T-helper 2 cell treated with Interferon-gamma antibody and Interleukin-4, amounts not matched to agents 5 μg/mL and 100 μg/mL, for 36 hours (primary cell): ENCODE measurements around the gene PHACTR3.
"Not testable (repeated sequence)": the region's sequence is repeated elsewhere in the genome, so short reads cannot be mapped to it uniquely, and the experiment has no call there.

Source experiments
- DNase-seq: peaks from one replicate; pipeline ENCODE4 v3.0.0; 2021; ENCODE audit warnings: low spot score
- H3K27ac Mint-ChIP-seq: one replicate; pipeline ENCODE4 v1.8.0; 2021; ENCODE audit warnings: mild to moderate bottlenecking, mixed read lengths
- H3K27me3 Mint-ChIP-seq: one replicate; pipeline ENCODE4 v1.8.0; 2021; ENCODE audit warnings: low read depth, mixed read lengths
- H3K36me3 Mint-ChIP-seq: one replicate; pipeline ENCODE4 v1.8.0; 2021; ENCODE audit warnings: low read depth, mixed read lengths
- H3K4me1 Mint-ChIP-seq: one replicate; pipeline ENCODE4 v1.8.0; 2021; ENCODE audit warnings: low read depth, mixed read lengths
- H3K4me3 Mint-ChIP-seq: one replicate; pipeline ENCODE4 v1.8.0; 2022; ENCODE audit warnings: mild to moderate bottlenecking, moderate library complexity, mixed read lengths
- H3K9me3 Mint-ChIP-seq: one replicate; pipeline ENCODE4 v1.8.0; 2021; ENCODE audit warnings: mixed read lengths

Gene PHACTR3

DNA sequence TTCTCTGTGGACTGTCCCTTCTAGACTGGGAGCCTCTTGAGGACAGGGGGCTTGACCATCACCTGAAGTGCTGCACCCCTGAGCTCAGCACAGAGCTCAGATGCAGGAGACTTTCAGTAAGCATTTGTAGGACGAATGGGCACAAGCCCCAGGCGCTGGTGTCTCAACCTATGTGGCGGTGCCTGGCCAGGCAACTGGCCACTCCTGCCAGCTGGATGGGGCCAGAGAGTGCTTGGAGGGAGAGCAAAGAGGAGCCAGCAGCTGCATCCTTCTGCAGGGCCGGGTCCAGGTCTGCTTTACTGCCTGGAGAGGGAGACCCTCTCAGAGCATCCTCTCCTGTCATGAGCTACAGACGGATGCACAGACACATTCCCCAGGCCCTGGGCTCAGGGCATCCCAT, 4.5 kb downstream of the PHACTR3 start:
- Mint-ChIP-seq H3K4me3 (no peak overlapping the region), H3K27ac (no peak overlapping the region), H3K9me3 (no peaks in the 10 kb centered on the region), H3K36me3 (no peaks in the 10 kb centered on the region), H3K4me1 (no peaks in the 10 kb centered on the region), H3K27me3 (peaks cover 27% of the 10 kb centered on the region)
- no peak for DNase-seq

DNA sequence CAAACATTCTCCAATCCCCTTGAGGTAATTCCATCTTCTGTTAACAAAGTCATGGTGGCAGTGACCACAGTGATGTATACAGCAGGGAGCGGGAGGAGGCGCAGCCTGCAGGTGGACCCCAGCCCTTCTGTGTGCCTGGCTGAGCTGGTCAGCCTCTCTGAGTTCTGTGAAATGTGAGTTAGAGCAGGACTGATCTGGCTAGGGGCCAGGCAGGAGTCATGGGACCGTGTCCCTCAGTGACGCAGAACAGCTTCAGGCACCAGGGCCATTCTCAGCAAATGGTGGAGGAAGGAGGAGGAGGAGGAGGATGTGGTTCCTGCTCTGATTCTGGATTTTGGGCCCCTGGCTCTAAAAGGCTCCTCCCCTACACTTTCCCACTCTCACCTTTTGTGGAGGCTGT, 6.9 kb downstream of the PHACTR3 start:
- Mint-ChIP-seq H3K27ac (no peak overlapping the region), H3K27me3 (peaks cover 19% of the 10 kb centered on the region)

DNA sequence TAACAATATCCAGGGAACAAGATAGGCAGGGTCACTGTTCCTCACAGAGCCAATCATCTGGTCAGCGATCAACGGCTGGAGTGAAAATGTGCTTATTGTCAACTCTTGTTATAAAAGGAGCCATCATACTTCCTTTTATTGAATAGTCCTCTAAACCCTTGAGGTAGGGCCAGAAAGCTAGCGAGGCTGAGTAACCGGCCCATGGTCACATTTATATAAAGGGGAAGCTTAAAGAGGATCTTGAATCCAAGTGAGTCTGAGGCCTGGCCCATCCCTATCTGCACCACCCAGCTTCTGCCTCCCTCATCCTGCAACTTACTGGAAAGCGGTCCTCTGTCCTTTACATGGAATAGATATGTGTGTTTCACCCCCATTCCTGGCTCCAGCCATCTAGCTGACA, 9.5 kb downstream of the PHACTR3 start:
- DNase-seq: no peak
- H3K36me3 Mint-ChIP-seq: no peaks in the 10 kb centered on the region
- no peaks in the 10 kb centered on the region for H3K9me3 Mint-ChIP-seq
- H3K27me3 Mint-ChIP-seq: peaks cover 2% of the 10 kb centered on the region
- no peak overlapping the region for H3K27ac Mint-ChIP-seq
- H3K4me1 Mint-ChIP-seq: no peaks in the 10 kb centered on the region
- no peak overlapping the region for H3K4me3 Mint-ChIP-seq

More for the DNA sequence above, 6.9 kb downstream of the PHACTR3 start:
- no peaks in the 10 kb centered on the region for H3K9me3 Mint-ChIP-seq
- no peaks in the 10 kb centered on the region for H3K36me3 Mint-ChIP-seq
- no peaks in the 10 kb centered on the region for H3K4me1 Mint-ChIP-seq
- DNase-seq: no peak
- no peak overlapping the region for H3K4me3 Mint-ChIP-seq

DNA sequence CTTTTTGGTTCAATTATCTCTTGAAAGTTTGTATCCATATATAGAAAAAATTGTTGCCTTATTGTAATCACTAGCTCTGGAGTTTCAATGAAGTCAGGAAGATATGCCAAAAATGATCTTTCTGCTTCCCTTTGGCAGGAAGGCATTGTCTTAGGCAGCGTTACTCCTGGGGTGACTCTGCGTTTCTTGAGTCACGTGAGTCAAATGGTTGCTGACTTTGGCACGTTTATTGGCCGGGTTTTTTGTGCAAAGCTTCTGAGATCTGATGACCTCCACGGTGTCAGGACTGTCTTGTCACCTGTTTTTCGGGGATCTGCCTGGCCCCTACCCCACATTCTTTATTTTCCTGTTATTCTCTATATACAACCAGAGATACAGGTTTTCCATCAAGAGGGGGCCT, 10.4 kb downstream of the PHACTR3 start:
- Mint-ChIP-seq H3K36me3 (no peaks in the 10 kb centered on the region), H3K9me3 (no peaks in the 10 kb centered on the region), H3K4me1 (no peaks in the 10 kb centered on the region), H3K4me3 (no peak overlapping the region), H3K27ac (no peak overlapping the region), H3K27me3 (no peaks in the 10 kb centered on the region)
- no peak for DNase-seq

DNA sequence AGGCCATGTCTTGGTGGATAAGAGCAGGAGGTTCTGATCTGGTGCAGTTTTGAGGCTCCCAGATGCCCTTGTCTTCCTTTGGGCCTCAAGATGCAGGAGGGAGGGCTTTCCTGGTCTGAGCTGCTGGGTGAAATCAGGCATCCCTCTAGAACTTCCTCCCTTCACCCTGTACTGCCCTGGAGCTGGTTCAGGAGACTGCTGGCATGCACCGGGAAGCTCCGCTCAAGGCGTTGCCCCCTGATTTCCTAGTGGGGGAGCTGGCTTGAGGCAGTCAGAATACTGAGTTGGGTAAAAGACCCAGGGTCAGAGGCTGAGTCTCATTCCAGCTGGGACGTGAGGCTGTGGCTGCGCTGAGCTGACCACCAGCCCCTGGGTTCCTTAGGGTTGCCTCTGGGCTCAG, 12.0 kb downstream of the PHACTR3 start:
- H3K36me3 Mint-ChIP-seq: no peaks in the 10 kb centered on the region
- no peak overlapping the region for H3K27ac Mint-ChIP-seq
- H3K9me3 Mint-ChIP-seq: no peaks in the 10 kb centered on the region
- no peak for DNase-seq
- no peaks in the 10 kb centered on the region for H3K4me1 Mint-ChIP-seq
- H3K27me3 Mint-ChIP-seq: no peaks in the 10 kb centered on the region
- no peak overlapping the region for H3K4me3 Mint-ChIP-seq

DNA sequence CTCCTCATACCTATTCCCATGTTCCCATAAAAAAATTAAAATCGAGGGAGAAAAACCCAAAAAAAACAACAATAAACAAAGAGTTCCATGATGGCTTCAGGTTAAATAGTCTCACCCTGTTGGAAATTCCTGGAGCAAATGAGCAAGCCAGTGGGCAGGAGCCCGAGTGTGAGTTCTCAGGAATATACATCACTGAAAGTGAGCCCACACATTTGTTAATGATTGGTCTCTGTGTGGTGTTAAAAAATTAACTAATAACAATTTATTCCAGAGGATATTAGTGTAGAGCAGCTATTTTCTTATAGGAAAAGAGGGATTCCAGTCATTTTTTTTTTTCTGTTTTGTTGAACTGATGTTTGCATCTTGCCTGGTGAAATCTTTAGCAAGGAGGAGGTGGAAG, 12.9 kb downstream of the PHACTR3 start:
- Mint-ChIP-seq H3K36me3 (no peaks in the 10 kb centered on the region), H3K27me3 (no peaks in the 10 kb centered on the region), H3K27ac (no peak overlapping the region), H3K9me3 (no peaks in the 10 kb centered on the region), H3K4me3 (no peak overlapping the region), H3K4me1 (no peaks in the 10 kb centered on the region)
- DNase-seq: no peak

DNA sequence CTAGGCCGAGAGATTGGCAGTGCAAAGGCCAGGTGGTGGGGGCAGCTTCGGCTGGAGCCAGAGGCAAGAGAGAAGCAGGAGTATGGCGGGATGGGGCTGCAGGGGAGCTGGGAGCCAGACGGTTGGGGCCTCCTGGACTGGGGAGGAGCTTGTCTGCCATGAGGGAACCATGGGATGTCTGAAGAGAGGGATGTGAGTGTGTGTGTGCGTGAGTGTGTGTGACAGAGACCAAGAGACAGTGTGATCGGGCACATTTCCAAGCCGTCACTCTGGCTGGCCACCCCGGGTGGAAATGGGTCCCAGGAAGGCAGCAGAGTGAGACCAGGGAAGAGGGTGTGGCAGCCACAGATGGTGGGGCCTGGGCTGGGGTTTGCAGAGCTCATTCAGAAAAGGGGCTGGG, 13.8 kb downstream of the PHACTR3 start:
- Mint-ChIP-seq H3K4me3 (no peak overlapping the region), H3K4me1 (no peaks in the 10 kb centered on the region), H3K27ac (no peak overlapping the region), H3K9me3 (no peaks in the 10 kb centered on the region), H3K36me3 (no peaks in the 10 kb centered on the region), H3K27me3 (no peaks in the 10 kb centered on the region)
- no peak for DNase-seq

DNA sequence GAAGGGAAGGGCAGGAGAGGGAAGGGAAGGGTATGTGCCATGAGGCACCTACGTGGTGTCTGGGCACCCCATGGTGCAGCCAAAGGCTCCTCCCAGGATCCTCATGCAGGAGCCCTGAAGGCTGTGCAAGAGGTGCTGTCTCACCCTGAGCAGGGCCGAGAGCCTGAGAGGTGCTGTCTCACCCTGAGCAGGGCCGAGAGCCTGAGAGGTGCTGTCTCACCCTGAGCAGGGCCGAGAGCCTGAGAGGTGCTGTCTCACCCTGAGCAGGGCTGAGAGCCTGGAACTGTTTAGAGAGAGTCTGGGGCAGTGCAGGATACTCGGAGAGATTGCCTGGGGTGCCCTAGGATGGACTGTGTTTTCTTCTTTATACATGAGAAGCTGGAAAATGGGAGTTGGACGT, 14.2 kb downstream of the PHACTR3 start:
- DNase-seq, H3K27ac Mint-ChIP-seq, H3K4me3 Mint-ChIP-seq, H3K27me3 Mint-ChIP-seq, H3K4me1 Mint-ChIP-seq, H3K9me3 Mint-ChIP-seq, H3K36me3 Mint-ChIP-seq: not testable (repeated sequence)

DNA sequence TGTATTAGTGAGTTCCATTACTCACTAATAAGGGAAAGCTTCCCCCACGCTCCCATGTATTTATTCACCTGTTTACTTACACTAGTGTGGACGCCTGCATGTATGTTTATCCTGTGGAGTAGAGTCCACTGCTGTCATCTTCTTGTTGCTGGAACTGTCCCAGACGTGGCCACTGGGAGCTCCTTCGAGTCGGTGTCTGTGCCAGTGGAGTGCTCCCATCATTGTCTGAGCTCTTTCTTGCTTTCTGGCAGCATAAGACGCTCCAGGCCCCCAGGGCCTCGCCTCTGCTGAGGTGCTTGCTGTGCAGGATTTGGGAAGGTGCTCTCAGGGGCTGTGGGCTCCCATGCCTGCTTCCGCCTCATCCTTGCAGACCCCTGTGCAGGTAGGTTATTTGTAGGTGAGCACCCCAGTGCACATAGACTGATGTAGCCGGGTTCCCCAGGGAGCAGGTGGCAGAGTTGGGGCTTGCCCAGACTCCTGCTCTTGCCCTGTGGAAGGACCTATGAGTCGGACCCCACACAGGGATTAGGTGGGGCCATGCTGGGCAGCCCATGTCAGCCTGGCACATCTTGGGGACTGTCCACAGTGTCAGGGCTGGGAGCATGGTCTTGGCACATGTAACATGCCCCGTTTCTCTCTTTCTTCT, 16.6 kb downstream of the PHACTR3 start:
- H3K9me3 Mint-ChIP-seq: no peaks in the 10 kb centered on the region
- no peak overlapping the region for H3K4me3 Mint-ChIP-seq
- no peaks in the 10 kb centered on the region for H3K27me3 Mint-ChIP-seq
- no peaks in the 10 kb centered on the region for H3K4me1 Mint-ChIP-seq
- H3K36me3 Mint-ChIP-seq: no peaks in the 10 kb centered on the region
- H3K27ac Mint-ChIP-seq: no peak overlapping the region
- DNase-seq: no peak

DNA sequence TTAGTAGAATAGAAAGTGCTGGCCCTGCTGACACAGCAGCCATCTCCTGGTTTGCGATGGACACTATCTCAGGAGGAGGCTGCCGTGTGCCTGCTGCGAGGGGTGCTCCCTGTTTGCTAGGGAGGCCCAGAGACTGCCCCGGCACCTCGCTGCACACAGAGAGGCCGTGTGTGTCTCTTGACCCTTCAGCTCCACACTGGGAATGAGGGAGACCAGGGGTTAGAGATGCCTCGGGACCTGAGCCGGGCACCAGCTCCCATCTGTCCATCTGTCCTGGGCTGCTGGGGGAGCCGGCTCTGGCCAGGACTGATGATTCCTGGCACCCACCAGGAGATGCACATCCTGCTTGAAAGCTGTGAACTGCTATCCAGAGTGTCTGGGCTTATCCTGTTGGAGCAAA, 18.2 kb downstream of the PHACTR3 start:
- Mint-ChIP-seq H3K27ac (no peak overlapping the region), H3K9me3 (no peaks in the 10 kb centered on the region), H3K4me3 (no peak overlapping the region), H3K27me3 (no peaks in the 10 kb centered on the region), H3K36me3 (no peaks in the 10 kb centered on the region), H3K4me1 (no peaks in the 10 kb centered on the region)
- no peak for DNase-seq

DNA sequence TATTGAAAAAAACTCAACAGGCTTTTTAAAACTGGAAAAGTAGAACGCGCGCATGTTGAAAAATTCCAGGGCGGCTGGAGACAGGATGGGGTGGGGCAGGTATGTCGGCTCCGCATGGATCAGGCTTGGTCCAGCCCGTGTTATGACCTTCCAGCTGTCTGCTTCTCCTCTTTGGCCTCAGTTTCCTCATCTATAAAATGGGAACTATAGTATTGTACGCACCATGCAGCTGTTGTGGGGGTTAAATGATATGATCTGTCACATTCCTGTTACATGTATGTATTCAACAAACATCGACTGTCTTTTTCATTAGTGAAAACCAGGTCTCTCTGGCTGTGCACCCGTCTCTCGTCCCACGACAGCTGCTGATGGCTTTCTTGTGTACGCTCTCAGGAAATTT, 18.8 kb downstream of the PHACTR3 start:
- Mint-ChIP-seq H3K27ac (no peak overlapping the region), H3K4me1 (no peaks in the 10 kb centered on the region), H3K4me3 (no peak overlapping the region), H3K9me3 (no peaks in the 10 kb centered on the region), H3K36me3 (no peaks in the 10 kb centered on the region), H3K27me3 (no peaks in the 10 kb centered on the region)
- no peak for DNase-seq

DNA sequence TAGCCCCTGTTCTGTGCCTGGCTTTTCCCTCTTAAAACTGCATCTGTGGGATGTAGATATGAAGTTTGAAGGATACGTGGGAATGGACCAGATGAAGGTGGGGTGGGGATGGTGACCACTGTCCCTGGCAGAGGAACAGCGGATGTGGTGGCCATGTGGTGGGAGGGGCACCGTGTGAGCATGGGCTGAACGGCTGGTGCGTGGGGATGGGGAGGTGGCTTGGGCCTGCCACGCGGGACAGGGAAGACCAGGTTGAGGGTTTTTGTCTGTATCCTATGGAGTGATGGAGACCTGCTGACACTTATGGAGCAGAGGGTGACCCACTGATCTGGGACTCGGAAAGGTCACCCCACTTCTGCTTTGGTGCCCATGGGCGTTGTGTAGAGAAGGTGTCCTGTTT, 19.2 kb downstream of the PHACTR3 start:
- H3K27me3 Mint-ChIP-seq: no peaks in the 10 kb centered on the region
- DNase-seq: no peak
- H3K4me1 Mint-ChIP-seq: no peaks in the 10 kb centered on the region
- H3K27ac Mint-ChIP-seq: no peak overlapping the region
- no peaks in the 10 kb centered on the region for H3K36me3 Mint-ChIP-seq
- H3K9me3 Mint-ChIP-seq: no peaks in the 10 kb centered on the region
- H3K4me3 Mint-ChIP-seq: no peak overlapping the region

DNA sequence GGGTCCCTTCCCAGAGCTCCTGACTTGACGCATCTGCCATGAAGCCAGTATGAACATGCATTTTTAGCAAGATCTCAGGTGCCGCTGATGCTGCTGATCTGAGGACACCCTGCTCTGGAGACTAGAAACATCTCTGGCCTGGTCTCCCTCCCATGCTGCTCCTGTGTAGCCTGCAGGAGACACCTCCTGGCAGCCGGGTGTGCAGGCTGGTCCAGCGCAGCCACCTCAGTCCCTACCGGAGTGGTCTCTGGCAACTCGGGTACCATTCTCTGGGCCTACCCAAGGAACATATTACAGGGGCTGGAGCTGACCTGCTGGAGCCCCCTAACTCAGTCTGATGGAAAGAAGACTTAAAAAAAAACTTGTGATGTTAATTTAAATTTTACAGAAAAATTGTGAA, 20.1 kb downstream of the PHACTR3 start:
- Mint-ChIP-seq H3K4me1 (no peaks in the 10 kb centered on the region), H3K36me3 (no peaks in the 10 kb centered on the region), H3K9me3 (no peaks in the 10 kb centered on the region), H3K4me3 (no peak overlapping the region), H3K27me3 (no peaks in the 10 kb centered on the region), H3K27ac (no peak overlapping the region)
- no peak for DNase-seq

DNA sequence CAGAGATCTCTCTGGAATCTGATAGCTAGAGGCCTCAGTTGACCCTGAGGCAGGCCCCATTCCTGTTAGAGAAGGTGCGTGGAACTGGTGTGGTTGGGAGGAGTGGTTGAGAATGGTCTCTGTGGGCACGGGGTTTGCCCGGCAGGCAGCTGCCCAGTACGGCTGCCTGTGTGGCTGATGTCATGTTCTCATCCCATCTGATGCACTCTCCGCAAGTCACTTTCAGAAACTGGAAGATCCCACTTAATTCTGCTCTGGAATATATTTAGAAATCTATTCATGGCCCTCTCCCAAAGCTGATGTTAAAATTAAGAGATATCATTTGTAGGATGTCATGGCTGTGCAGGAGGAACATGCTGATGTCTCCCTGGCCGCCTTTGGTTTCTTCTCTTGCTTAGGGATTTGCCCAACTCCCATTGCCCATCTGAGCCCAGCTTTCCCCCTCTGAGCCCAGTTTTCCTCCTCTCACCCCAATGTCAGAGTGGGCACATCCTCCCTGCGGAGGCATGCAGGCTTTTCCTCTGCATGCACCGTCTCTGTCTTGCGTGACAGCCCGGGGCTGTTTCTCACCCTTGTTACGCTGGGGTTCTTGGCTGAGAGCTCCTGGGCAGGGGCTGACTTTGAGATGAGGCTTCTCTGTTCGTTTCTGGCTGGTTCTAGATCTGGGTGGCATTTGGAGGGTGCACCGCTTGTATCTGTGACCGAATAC, 21.0 kb downstream of the PHACTR3 start:
- H3K36me3 Mint-ChIP-seq: no peaks in the 10 kb centered on the region
- no peak overlapping the region for H3K27ac Mint-ChIP-seq
- no peaks in the 10 kb centered on the region for H3K4me1 Mint-ChIP-seq
- no peak for DNase-seq
- no peaks in the 10 kb centered on the region for H3K27me3 Mint-ChIP-seq
- H3K4me3 Mint-ChIP-seq: no peak overlapping the region
- no peaks in the 10 kb centered on the region for H3K9me3 Mint-ChIP-seq

DNA sequence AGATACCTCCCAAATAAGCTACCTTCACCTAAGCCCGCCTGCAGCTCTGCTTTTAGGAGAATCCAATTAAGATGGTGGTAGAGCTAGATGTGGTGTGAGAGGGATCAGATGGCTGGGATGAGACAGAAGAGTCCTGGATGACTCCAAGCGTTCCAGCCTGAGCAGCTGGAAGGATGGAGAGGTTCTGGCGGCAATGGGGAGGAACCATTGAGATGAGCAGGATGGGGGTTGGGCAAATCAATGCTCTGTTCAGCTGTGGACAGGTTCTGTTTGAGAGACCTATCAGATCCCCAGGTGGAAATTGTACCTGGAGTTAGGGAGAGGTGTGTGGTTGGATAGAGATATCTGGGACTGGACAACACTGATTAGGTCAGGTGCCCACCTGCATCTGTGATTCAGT, 23.0 kb downstream of the PHACTR3 start:
- H3K27ac Mint-ChIP-seq: no peak overlapping the region
- no peaks in the 10 kb centered on the region for H3K9me3 Mint-ChIP-seq
- H3K36me3 Mint-ChIP-seq: no peaks in the 10 kb centered on the region
- DNase-seq: no peak
- H3K27me3 Mint-ChIP-seq: no peaks in the 10 kb centered on the region
- no peak overlapping the region for H3K4me3 Mint-ChIP-seq
- no peaks in the 10 kb centered on the region for H3K4me1 Mint-ChIP-seq
